ENCODE measurements around the gene OR2Z1. TPM values are rescaled to one million over a fixed set of nuclear protein-coding genes. Genes with fewer than 3 reads are reported as not detected.
"Not testable (repeated sequence)": the region's sequence is repeated elsewhere in the genome, so short reads cannot be mapped to it uniquely, and the experiment has no call there.

The OR2Z1 gene
- total and polyA plus RNA-seq, 4 donors, result not detected

GRCh38 chr19:8700956-8701355 lies 20.5 kb upstream of the OR2Z1 start:
- no peaks in the 10 kb centered on the region for H3K4me1 ChIP-seq (ENCODE audit: control insufficient read depth in 5 of 5, insufficient read depth in 5 of 5, low read length in 5 of 5)
- ATAC-seq (ENCODE audit: insufficient read depth, low FRiP score) (no peak), DNase-seq (no peak)
- WGBS, 2 donors, result 69 to 75% methylated on average over 2 of the region's 2 CpGs
- H3K27ac ChIP-seq (ENCODE audit: low read depth in 1 of 2, low read length in 1 of 2), result no peak overlapping the region
- H3K27me3 ChIP-seq (ENCODE audit: control insufficient read depth in 3 of 3, insufficient read depth in 3 of 3, low read length in 2 of 3), result peaks cover 2 to 4% (median 4%) of the 10 kb centered on the region in 3 donors
- TF ChIP-seq CTCF (IDR thresholded peaks at IDR 0.05; ENCODE audit: control extremely low read depth, extremely low read depth), result no peak
- H3K36me3 ChIP-seq (ENCODE audit: control insufficient read depth in 4 of 4, insufficient read depth in 4 of 4, low read length in 4 of 4), result no peaks in the 10 kb centered on the region
- H3K9me3 ChIP-seq (ENCODE audit: control insufficient read depth in 4 of 4, insufficient read depth in 3 of 4, low read length in 3 of 4), result peaks cover 0 to 7% (median 0%) of the 10 kb centered on the region in 4 donors
- H3K4me3 ChIP-seq, result no peak overlapping the region
- no peak overlapping the region for H3K9ac ChIP-seq (ENCODE audit: insufficient read depth in 1 of 2, low read length in 2 of 2)

GRCh38 chr19:8702350-8702749 lies 19.1 kb upstream of the OR2Z1 start:
- peaks cover 2 to 4% (median 4%) of the 10 kb centered on the region in 3 donors for H3K27me3 ChIP-seq (ENCODE audit: control insufficient read depth in 3 of 3, insufficient read depth in 3 of 3, low read length in 2 of 3)
- no peak overlapping the region for H3K4me3 ChIP-seq
- no peaks in the 10 kb centered on the region for H3K4me1 ChIP-seq (ENCODE audit: control insufficient read depth in 5 of 5, insufficient read depth in 5 of 5, low read length in 5 of 5)
- DNase-seq (no peak), ATAC-seq (ENCODE audit: insufficient read depth, low FRiP score) (no peak)
- no peak for TF ChIP-seq CTCF (IDR thresholded peaks at IDR 0.05; ENCODE audit: control extremely low read depth, extremely low read depth)
- no peak overlapping the region for H3K9ac ChIP-seq (ENCODE audit: insufficient read depth in 1 of 2, low read length in 2 of 2)
- no peaks in the 10 kb centered on the region for H3K36me3 ChIP-seq (ENCODE audit: control insufficient read depth in 4 of 4, insufficient read depth in 4 of 4, low read length in 4 of 4)
- H3K9me3 ChIP-seq (ENCODE audit: control insufficient read depth in 4 of 4, insufficient read depth in 3 of 4, low read length in 3 of 4), result peaks cover 0 to 7% (median 0%) of the 10 kb centered on the region in 4 donors
- WGBS, 2 donors, result 19 to 20% methylated on average over 5 of the region's 5 CpGs
- H3K27ac ChIP-seq (ENCODE audit: low read depth in 1 of 2, low read length in 1 of 2), result no peak overlapping the region

- no peak for DNase-seq
- TF ChIP-seq CTCF (IDR thresholded peaks at IDR 0.05; ENCODE audit: control extremely low read depth, extremely low read depth), result no peak
- H3K9ac ChIP-seq (ENCODE audit: insufficient read depth in 1 of 2, low read length in 2 of 2), result no peak overlapping the region
- H3K36me3 ChIP-seq (ENCODE audit: control insufficient read depth in 4 of 4, insufficient read depth in 4 of 4, low read length in 4 of 4), result no peaks in the 10 kb centered on the region
- H3K27ac ChIP-seq (ENCODE audit: low read depth in 1 of 2, low read length in 1 of 2), result no peak overlapping the region
- no peaks in the 10 kb centered on the region for H3K4me1 ChIP-seq (ENCODE audit: control insufficient read depth in 5 of 5, insufficient read depth in 5 of 5, low read length in 5 of 5)
- peaks cover 0 to 1% (median 0%) of the 10 kb centered on the region in 4 donors for H3K9me3 ChIP-seq (ENCODE audit: control insufficient read depth in 4 of 4, insufficient read depth in 3 of 4, low read length in 3 of 4)
- WGBS, 2 donors, result 43 to 47% methylated on average over 7 of the region's 7 CpGs
- no peak overlapping the region for H3K4me3 ChIP-seq
- ATAC-seq (ENCODE audit: insufficient read depth, low FRiP score), result no peak
- peaks cover 0 to 4% (median 2%) of the 10 kb centered on the region in 3 donors for H3K27me3 ChIP-seq (ENCODE audit: control insufficient read depth in 3 of 3, insufficient read depth in 3 of 3, low read length in 2 of 3)
Observed at GRCh38 chr19:8703223-8703622, 18.2 kb upstream of the OR2Z1 start.

GRCh38 chr19:8705304-8705703 lies 16.1 kb upstream of the OR2Z1 start:
- not testable (repeated sequence) for H3K4me1 ChIP-seq (ENCODE audit: control insufficient read depth in 5 of 5, insufficient read depth in 5 of 5, low read length in 5 of 5); H3K4me3 ChIP-seq; H3K9ac ChIP-seq (ENCODE audit: insufficient read depth in 1 of 2, low read length in 2 of 2); ATAC-seq (ENCODE audit: insufficient read depth, low FRiP score); H3K36me3 ChIP-seq (ENCODE audit: control insufficient read depth in 4 of 4, insufficient read depth in 4 of 4, low read length in 4 of 4); H3K27ac ChIP-seq (ENCODE audit: low read depth in 1 of 2, low read length in 1 of 2); H3K9me3 ChIP-seq (ENCODE audit: control insufficient read depth in 4 of 4, insufficient read depth in 3 of 4, low read length in 3 of 4); DNase-seq; H3K27me3 ChIP-seq (ENCODE audit: control insufficient read depth in 3 of 3, insufficient read depth in 3 of 3, low read length in 2 of 3)
- WGBS, 2 donors, result 67 to 79% methylated on average over 3 of the region's 3 CpGs

Measured in lung (tissue), 12 donors.